Measurements from ENCODE around the gene SELE. TPM values are rescaled to one million over a fixed set of nuclear protein-coding genes. Genes with fewer than 3 reads are reported as not detected.

Gene SELE
- total and polyA plus RNA-seq, 2 of the 4 experiments (the other 2 are of a cell fraction): not detected

DNA sequence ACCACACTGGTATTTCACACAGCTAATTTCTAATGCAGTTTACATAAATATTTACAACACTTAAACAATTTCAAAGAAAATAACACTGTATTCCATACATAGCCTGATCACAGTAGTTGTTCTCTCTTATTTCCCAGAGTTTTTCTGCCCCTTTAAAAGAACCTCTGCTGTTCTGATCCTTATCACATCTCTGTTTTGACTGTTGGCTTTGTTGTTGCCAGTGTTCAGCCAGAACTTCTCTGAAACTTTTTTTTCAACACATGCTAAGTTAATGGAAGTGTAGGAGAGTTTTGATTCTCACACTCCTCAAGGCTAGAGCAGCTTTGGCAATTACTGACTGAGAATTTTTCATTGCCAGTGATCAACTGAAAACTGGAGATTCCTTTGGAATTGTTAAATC lies 11.1 kb downstream of the SELE start:
- Histone ChIP-seq H2BK5ac (ENCODE audit: low read depth, low read length, poor library complexity, severe bottlenecking) (no peak overlapping the region), H2AK5ac (ENCODE audit: low read depth, low read length) (no peak overlapping the region), H3K27me3 (ENCODE audit: control insufficient read depth, insufficient read depth, low read length) (no peaks in the 10 kb centered on the region), H4K5ac (ENCODE audit: low read depth, low read length) (no peak overlapping the region), H3K36me3 (ENCODE audit: control insufficient read depth, insufficient read depth, low read length) (no peaks in the 10 kb centered on the region), H3K18ac (ENCODE audit: low read depth, low read length) (no peak overlapping the region), H4K20me1 (ENCODE audit: insufficient read depth, low read length) (no peaks in the 10 kb centered on the region), H2BK120ac (ENCODE audit: low read depth, low read length) (no peak overlapping the region), H2AFZ (replicated peaks; ENCODE audit: low read length, poor library complexity) (no peak overlapping the region), H3K4me1 (ENCODE audit: control insufficient read depth, insufficient read depth, low read length) (no peaks in the 10 kb centered on the region), H3K79me1 (ENCODE audit: low read depth in 1 of 2, low read length in 2 of 2) (no peaks in the 10 kb centered on the region), H3K9me1 (ENCODE audit: insufficient read depth, low read length) (no peaks in the 10 kb centered on the region), H3K23ac (ENCODE audit: low read depth, low read length) (no peak overlapping the region), H3K27ac (ENCODE audit: insufficient read depth, low read length) (no peak overlapping the region), H4K91ac (ENCODE audit: insufficient read depth, low read depth, low read length) (no peak overlapping the region), H3K4me2 (ENCODE audit: low read depth, low read length) (no peak overlapping the region), H3K9ac (ENCODE audit: low read depth, low read length) (no peak overlapping the region), H3K4me3 (ENCODE audit: insufficient read depth, low read depth, low read length) (no peak overlapping the region), H2AK9ac (replicated peaks; ENCODE audit: low read depth, low read length, poor library complexity) (no peak overlapping the region), H3K4ac (ENCODE audit: low read depth, low read length) (no peak overlapping the region), H3K14ac (replicated peaks; ENCODE audit: low read depth, low read length) (no peak overlapping the region), H3K56ac (ENCODE audit: extremely low read depth, insufficient read depth, low read length) (no peak overlapping the region), H2BK20ac (ENCODE audit: low read depth, low read length) (no peak overlapping the region), H4K8ac (ENCODE audit: low read depth in 2 of 2, low read length in 2 of 2) (no peak overlapping the region), H2BK15ac (ENCODE audit: low read depth, low read length) (no peak overlapping the region), H3K9me3 (ENCODE audit: control insufficient read depth, insufficient read depth, low read length) (no peaks in the 10 kb centered on the region)
- ChIA-PET POLR2A (ENCODE audit: unreplicated experiment) (no interaction called here), CTCF (no interaction called here)
- no peak for DNase-seq
- no peak for TF ChIP-seq RCOR1 (IDR thresholded peaks at IDR 0.05; ENCODE audit: insufficient replicate concordance, low read length)
- TF ChIP-seq CEBPB (IDR thresholded peaks at IDR 0.05; ENCODE audit: low read depth, low read length): no peak
- TF ChIP-seq, protein P1, sequence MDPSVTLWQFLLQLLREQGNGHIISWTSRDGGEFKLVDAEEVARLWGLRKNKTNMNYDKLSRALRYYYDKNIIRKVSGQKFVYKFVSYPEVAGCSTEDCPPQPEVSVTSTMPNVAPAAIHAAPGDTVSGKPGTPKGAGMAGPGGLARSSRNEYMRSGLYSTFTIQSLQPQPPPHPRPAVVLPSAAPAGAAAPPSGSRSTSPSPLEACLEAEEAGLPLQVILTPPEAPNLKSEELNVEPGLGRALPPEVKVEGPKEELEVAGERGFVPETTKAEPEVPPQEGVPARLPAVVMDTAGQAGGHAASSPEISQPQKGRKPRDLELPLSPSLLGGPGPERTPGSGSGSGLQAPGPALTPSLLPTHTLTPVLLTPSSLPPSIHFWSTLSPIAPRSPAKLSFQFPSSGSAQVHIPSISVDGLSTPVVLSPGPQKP (IDR thresholded peaks at IDR 0.05; ENCODE audit: borderline replicate concordance, low read depth, low read length): no peak
- TF ChIP-seq CHD1 (IDR thresholded peaks at IDR 0.05; ENCODE audit: low read depth, low read length): no peak
- TF ChIP-seq MAFK (IDR thresholded peaks at IDR 0.05; ENCODE audit: low read depth, low read length): no peak
- TF ChIP-seq, protein P2, sequence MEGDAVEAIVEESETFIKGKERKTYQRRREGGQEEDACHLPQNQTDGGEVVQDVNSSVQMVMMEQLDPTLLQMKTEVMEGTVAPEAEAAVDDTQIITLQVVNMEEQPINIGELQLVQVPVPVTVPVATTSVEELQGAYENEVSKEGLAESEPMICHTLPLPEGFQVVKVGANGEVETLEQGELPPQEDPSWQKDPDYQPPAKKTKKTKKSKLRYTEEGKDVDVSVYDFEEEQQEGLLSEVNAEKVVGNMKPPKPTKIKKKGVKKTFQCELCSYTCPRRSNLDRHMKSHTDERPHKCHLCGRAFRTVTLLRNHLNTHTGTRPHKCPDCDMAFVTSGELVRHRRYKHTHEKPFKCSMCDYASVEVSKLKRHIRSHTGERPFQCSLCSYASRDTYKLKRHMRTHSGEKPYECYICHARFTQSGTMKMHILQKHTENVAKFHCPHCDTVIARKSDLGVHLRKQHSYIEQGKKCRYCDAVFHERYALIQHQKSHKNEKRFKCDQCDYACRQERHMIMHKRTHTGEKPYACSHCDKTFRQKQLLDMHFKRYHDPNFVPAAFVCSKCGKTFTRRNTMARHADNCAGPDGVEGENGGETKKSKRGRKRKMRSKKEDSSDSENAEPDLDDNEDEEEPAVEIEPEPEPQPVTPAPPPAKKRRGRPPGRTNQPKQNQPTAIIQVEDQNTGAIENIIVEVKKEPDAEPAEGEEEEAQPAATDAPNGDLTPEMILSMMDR (conservative IDR thresholded peaks at IDR 0.05; ENCODE audit: low read depth, low read length): no peak
- TF ChIP-seq, protein P3, sequence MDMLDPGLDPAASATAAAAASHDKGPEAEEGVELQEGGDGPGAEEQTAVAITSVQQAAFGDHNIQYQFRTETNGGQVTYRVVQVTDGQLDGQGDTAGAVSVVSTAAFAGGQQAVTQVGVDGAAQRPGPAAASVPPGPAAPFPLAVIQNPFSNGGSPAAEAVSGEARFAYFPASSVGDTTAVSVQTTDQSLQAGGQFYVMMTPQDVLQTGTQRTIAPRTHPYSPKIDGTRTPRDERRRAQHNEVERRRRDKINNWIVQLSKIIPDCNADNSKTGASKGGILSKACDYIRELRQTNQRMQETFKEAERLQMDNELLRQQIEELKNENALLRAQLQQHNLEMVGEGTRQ (IDR thresholded peaks at IDR 0.05; ENCODE audit: low read depth, low read length): no peak
- TF ChIP-seq MXI1 (IDR thresholded peaks at IDR 0.05; ENCODE audit: borderline replicate concordance, low read depth, low read length): no peak
- TF ChIP-seq RFX5 (IDR thresholded peaks at IDR 0.05; ENCODE audit: low read depth, low read length): no peak
- TF ChIP-seq POLR2A (IDR thresholded peaks at IDR 0.05; ENCODE audit: low read depth, low read length): no peak
- no peak for TF ChIP-seq BHLHE40 (IDR thresholded peaks at IDR 0.05; ENCODE audit: low read depth, low read length)
- TF ChIP-seq RAD21 (IDR thresholded peaks at IDR 0.05; ENCODE audit: low read length): no peak
- no peak for TF ChIP-seq SMC3 (IDR thresholded peaks at IDR 0.05; ENCODE audit: low read depth, low read length)
- no peak for TF ChIP-seq NFE2L2 (IDR thresholded peaks at IDR 0.05; ENCODE audit: low read depth, low read length)
- TF ChIP-seq MAZ (IDR thresholded peaks at IDR 0.05; ENCODE audit: borderline replicate concordance, low read depth, low read length): no peak
- TF ChIP-seq FOS (IDR thresholded peaks at IDR 0.05; ENCODE audit: low read depth, low read length): no peak
- in situ Hi-C loops (cut with MboI; ENCODE audit: low sequenced_read_pairs) (no loop called here), dilution Hi-C loops (cut with HindIII; ENCODE audit: low sequenced_read_pairs, unreplicated experiment) (no loop called here), intact Hi-C loops (cut with micrococcal nuclease) (no loop called here)
- BruUV-seq (replicated peaks): no TSS peak
- no peak for ATAC-seq (ENCODE audit: low read depth)

Data from IMR-90 (cell line).